Natural killer cell (primary cell): ENCODE results near the gene PTPN4. TPM values are rescaled to one million over a fixed set of nuclear protein-coding genes. Genes with fewer than 3 reads are reported as not detected.

Experiments used
- ATAC-seq, 3 donors: fragments of 150-1000 bp in 2 of 3; fragments of 200-7000 bp in 1 of 3; cut with Tn5 transposase; 1 replicate in 1 of 3; 2 replicates in 2 of 3; pipeline ENCODE4 v1.10.0; 2021; ENCODE audit warnings: mild to moderate bottlenecking in 2 of 3, moderate library complexity in 2 of 3
- DNase-seq, 2 donors: peaks; one replicate each; pipeline versions ENCODE4 v3.0.0 to v3.0.0-alpha.2; 2013 to 2021; ENCODE audit warnings: mixed read lengths in 1 of 2
- H3K27ac ChIP-seq: one replicate; pipeline ENCODE4 v1.5.1; 2013; ENCODE audit warnings: mild to moderate bottlenecking, low read length
- H3K27me3 ChIP-seq: one replicate; pipeline ENCODE4 v1.6.1; 2013; ENCODE audit warnings: low read length; ENCODE audit not compliant: control insufficient read depth, insufficient read depth
- H3K36me3 ChIP-seq: one replicate; pipeline ENCODE4 v1.6.1; 2013; ENCODE audit warnings: low read length; ENCODE audit not compliant: control insufficient read depth, insufficient read depth
- H3K4me1 ChIP-seq: one replicate; pipeline ENCODE4 v1.6.1; 2013; ENCODE audit warnings: low read length; ENCODE audit not compliant: control insufficient read depth, insufficient read depth
- H3K4me3 ChIP-seq: one replicate; pipeline ENCODE4 v1.5.1; 2013; ENCODE audit warnings: low read length
- H3K9me3 ChIP-seq: one replicate; pipeline ENCODE4 v1.6.1; 2013; ENCODE audit warnings: low read length; ENCODE audit not compliant: control insufficient read depth, insufficient read depth
- H3K27ac Mint-ChIP-seq, 2 donors: one replicate each; pipeline ENCODE4 v1.8.0; 2022; ENCODE audit warnings: mild to moderate bottlenecking in 2 of 2, mixed read lengths in 2 of 2, moderate library complexity in 1 of 2
- H3K27me3 Mint-ChIP-seq, 2 donors: one replicate each; pipeline ENCODE4 v1.8.0; 2022; ENCODE audit warnings: low read depth in 2 of 2, mixed read lengths in 2 of 2
- H3K36me3 Mint-ChIP-seq: one replicate; pipeline ENCODE4 v1.8.0; 2022; ENCODE audit warnings: mixed read lengths
- H3K4me1 Mint-ChIP-seq, 2 donors: one replicate each; pipeline ENCODE4 v1.8.0; 2022; ENCODE audit warnings: mixed read lengths in 2 of 2
- H3K4me3 Mint-ChIP-seq: one replicate; pipeline ENCODE4 v1.8.0; 2022; ENCODE audit warnings: mild to moderate bottlenecking, moderate library complexity, mixed read lengths
- H3K9me3 Mint-ChIP-seq, 2 donors: one replicate each; pipeline ENCODE4 v1.8.0; 2022; ENCODE audit warnings: mixed read lengths in 2 of 2
- CTCF ChIP-seq: fragments of 200-600 bp; IDR thresholded peaks from one replicate; pipeline ENCODE4 v1.8.0; 2022; ENCODE audit warnings: antibody characterized with exemption
- WGBS: methylation state at CpG from one replicate; pipeline ENCODE4 v1.1.7; 2013; ENCODE audit warnings: missing lambda C conversion rate; ENCODE audit not compliant: insufficient coverage; 5-methylcytosine and 5-hydroxymethylcytosine counted together
- intact Hi-C: fragments of 100-400 bp; cut with micrococcal nuclease; formaldehyde crosslinking; loops from one replicate; pipeline ENCODE4 v1.14.2; 2022
- total RNA-seq, 4 donors: library from RNA; stranded (reverse); fragments of 120-200 nt in 1 of 4; gene quantifications; one replicate each; pipeline versions ENCODE4 v1.2.3 to v1.2.4, GENCODE V29; 2013 to 2022

The PTPN4 gene
- total RNA-seq, 3 donors from 2014 or later (not counting 1 experiment from before 2014, with no cell fraction given) = 265 to 347 (median 283) TPM

DNA sequence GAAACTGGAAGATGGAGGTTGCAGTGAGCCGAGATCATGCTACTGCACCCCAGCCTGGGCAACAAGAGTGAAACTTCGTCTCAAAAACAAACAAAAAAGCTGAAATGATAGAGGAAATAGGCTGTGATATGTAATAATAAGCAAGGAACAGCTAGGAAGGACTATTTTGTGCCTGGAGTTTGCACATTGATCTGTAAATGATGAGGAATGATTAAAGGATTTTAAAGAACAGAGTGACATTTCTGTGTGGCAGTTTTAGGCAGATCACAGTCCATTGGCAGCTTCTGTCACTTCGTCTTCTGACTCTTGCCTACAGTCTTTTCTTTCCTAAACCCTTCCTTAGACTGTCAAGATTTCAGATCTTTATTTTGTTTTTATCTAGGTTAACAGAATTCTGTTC is 272.6 kb downstream of the PTPN4 start:
- ATAC-seq (no peak), DNase-seq (no peak)
- H3K27me3 Mint-ChIP-seq = peaks cover 5 to 7% of the 10 kb centered on the region in 2 donors
- no peak overlapping the region for H3K4me3 ChIP-seq
- H3K27ac Mint-ChIP-seq = no peak overlapping the region
- no peaks in the 10 kb centered on the region for H3K9me3 ChIP-seq
- intact Hi-C loops = no loop called here
- H3K27ac ChIP-seq = no peak overlapping the region
- TF ChIP-seq CTCF = no peak
- no peak overlapping the region for H3K4me3 Mint-ChIP-seq
- no peaks in the 10 kb centered on the region for H3K9me3 Mint-ChIP-seq
- WGBS = 86% methylated on average over 3 of the region's 3 CpGs
- H3K36me3 Mint-ChIP-seq = no peaks in the 10 kb centered on the region
- no peaks in the 10 kb centered on the region for H3K27me3 ChIP-seq
- no peaks in the 10 kb centered on the region for H3K4me1 ChIP-seq
- no peaks in the 10 kb centered on the region for H3K4me1 Mint-ChIP-seq
- no peaks in the 10 kb centered on the region for H3K36me3 ChIP-seq

Other genes with a start within 250 kb of the PTPN4 start
- not detected for gene SCTR, start 235.4 kb upstream of the PTPN4 start, total RNA-seq
- not detected for gene CFAP221, start 215.5 kb upstream of the PTPN4 start, total RNA-seq
- 1 to 10 TPM; 1.2 to 2.8 (median 2.6) TPM for gene TMEM177, start 80.7 kb upstream of the PTPN4 start, total RNA-seq